ENCODE results near the gene SLC24A4.
A peak's percentile ranks its signal among the peaks of the same experiment; 100 is the strongest.

The SLC24A4 gene

DNA sequence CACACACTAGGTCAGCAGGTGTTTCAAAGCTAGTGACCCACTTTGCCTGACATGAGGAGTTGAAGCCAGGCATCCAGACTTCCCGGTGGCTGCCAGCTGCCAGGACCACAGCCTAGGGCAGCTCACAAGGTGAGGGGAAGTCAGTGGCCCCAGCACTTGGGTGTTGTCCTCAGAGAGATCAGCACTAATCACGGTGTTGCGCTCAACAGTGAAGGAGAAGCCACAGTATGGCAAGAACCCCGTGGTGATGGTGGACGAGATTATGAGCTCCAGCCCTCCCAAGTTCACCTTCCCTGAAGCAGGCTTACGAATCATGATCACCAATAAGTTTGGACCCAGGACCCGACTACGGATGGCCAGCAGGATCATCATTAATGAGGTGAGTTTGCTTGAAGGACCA is 130.7 kb downstream of the SLC24A4 start:
- no peak for DNase-seq

DNA sequence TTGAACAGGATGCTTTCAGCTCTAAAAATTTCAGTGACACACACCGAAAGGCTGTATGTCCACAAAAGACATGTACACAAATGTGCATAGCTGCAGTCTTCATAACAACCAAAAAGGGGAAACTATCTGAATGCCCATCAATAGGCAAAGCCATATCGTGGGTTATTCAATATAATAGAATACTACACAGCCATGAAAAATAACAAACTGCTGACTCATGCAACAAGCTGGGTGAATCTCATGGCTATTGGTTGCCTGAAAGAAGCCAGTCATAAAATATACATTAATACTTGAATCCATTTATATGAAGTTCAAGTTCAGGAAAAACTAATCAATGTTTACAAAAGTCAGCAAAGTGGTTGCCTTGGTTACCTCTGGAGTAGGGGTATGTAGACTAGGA is 132.3 kb downstream of the SLC24A4 start:
- DNase-seq, result no peak

DNA sequence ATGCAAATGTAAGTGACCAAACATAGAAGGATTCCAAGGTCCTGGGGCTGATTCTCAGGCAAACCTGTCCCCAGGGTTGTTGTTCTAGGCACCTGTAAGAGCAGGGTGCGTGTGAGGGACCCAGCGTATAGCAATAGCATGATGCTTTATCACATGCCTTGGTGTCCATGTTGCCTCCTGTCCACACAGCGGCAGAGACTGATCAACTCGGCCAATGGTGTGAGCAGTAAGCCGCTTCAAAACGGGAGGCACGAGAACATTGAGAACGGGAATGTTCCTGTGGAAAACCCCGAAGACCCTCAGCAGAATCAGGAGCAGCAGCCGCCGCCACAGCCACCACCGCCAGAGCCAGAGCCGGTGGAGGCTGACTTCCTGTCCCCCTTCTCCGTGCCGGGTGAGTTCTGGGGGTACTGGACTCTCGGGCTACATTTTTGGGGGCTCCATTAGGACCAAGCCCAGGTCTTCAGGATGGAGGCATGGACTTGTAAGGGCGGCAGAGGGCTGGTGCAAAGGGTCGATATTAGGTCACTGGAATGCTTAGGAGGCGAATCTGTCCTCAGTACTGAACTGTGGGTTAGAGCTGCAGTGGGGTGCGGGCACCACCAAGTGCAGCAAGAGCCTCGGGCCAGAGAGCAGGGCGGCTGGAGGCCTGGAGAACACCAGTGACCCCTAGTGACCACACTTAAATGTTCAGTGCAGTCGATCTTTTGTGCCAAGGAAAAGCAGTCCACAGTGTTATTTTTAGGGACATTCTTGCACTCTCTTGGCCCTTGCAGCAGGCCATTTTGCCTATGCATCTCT is 133.4 kb downstream of the SLC24A4 start:
- DNase-seq, result peak in 10 of 56 donors; percentile 11 to 39 (median 24)

DNA sequence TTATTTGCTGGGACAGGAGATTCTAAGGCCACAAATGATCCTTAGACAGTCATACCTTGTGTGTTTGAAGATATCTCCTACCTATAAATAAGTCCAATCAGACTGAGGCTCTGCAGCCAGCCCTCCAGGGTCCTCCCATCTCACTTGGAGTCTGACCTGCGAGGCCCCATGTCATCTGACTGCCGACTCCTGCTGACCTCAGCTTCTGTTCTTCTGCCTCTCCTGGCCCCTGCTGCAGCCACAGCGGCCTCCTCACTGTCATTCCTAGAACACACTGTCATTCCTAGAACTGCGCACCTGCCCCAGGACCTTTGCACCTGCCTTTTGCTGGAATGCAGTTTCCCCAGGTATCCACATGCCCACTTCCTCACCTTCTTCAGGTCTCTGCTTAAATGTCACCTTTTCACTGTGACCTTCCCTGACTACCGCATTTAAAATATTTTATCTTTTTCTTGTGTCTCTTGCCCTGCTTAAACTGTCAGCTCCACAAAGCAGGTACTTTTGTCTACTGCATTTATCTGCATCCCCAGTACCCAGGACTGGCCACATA is 134.1 kb downstream of the SLC24A4 start:
- DNase-seq, result no peak

DNA sequence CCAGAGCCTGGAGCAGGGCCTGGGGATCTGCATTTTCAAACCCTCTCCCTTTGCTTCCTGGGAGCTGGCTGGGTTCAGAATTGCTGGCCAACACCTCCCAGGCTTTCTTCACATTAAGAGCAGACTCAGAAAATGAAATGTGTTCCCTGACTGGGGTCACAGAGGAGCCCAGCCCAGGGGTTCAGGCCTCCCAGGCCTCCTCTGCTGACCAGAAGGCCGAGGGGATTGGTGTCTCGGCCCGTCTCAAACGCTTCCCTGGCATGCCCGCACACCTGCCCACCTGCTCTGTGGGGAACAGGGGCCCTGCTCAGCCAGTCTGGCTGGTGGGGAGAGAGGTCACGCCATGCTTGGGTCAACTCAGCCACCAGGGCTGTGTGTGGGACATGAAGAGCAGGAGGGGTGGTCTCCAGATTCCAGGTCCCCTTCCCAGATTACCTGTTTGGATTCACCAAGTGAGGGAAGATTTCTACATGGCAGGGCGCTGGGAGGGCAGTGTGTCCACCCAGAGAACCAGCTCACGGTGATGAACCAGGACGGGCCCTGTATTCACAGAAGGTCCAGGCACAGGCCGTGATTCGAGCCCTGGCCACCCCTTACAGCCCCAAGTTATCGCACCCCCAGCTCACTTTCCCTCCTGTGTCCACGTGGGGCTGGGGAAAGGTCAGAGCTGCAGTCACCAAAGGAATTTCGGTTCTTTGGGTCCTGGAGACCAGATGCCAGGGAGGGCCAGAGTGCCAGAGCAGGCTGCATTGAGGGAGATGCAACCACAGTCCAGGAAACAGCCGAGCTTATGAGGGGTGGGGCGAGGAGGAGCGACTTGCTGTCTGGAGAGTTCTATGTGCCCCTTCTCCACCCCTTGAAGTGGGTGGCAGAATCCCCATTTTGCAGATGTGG is 135.4 kb downstream of the SLC24A4 start:
- no peak for DNase-seq

DNA sequence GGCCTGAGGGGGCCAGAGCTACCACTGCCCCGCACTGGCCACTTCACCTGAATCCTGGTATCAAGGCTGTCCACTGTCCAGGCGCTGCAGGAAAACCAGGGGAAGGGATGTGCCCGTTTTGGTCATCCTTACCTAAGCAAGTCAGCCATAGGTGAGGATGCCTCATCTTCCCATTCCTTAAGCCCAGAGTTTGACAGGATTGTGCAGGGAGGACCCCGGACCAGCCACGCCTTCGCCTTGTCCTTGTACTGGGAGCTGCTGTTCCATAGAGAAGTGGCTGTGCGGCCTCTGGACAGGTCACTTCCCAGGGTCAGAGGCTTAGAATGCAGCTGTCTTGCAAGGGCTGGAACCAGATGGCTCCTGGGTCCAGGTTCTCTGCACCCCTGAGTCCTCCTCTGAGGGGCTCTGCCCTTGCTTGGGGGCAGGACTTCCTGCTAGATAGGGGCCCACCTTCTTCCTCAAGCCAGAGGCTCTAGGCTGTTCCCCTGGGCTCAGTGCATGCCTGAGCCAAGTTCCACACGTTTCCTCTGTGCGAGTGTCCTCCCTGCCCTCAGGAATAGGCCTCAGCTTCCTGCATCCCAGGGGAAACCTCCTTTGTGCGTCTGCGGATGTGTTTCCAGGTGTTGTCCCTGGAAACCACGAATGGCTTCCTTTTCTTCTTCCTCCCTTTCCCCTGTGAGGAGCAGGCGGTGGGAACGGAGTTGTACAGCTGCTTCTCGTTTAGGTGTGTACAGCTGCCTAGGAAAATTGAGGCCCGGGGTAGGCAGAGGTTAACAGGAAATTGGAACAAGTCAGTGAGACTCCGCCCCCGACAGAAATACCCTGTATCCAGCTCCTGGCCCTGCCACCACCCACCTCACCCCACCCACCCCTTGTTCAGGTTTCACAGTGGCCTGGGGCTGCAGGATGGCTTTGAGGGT is 136.3 kb downstream of the SLC24A4 start:
- no peak for DNase-seq

DNA sequence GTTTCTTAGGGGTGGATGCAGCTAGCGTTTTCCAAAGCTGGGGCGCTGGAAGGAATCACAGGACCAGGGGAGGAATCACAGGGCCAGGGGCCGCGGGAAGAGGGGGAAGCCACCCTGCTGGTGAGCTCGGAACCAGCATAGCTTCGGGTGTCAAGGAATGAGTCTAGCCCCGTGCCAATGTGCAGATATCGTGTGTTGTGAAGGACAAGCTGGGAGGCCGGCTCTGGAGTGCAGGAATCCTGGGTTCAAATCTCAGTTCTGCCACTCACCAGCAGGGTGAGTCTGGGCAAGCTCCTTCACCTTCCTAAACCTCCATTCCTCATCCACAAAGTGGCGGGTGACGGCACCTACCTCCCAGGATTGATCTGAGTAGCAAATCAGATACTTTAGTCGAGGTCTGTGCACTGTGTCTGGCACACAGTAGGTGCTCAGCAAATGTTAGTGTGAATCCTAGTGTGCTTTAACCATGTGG is 137.0 kb downstream of the SLC24A4 start:
- no peak for DNase-seq

DNA sequence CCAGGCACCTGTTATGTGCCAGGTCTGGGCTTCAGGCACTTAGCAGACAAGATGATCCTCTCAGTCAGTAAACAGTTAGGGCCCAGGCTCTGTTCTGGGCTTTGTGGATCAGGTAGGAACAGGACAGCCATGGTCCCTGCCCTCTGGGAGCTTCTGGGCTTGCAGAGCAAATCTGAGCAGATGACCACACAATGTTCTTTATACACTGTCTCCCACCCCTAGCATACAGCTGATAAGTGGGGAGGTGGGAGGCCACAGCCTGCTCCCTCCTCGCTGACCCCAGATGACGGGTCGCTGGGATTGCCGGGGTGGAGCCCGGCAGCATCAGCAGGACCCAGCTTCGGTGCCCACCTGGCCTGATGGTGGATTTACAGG is 137.6 kb downstream of the SLC24A4 start:
- DNase-seq, result no peak

DNA sequence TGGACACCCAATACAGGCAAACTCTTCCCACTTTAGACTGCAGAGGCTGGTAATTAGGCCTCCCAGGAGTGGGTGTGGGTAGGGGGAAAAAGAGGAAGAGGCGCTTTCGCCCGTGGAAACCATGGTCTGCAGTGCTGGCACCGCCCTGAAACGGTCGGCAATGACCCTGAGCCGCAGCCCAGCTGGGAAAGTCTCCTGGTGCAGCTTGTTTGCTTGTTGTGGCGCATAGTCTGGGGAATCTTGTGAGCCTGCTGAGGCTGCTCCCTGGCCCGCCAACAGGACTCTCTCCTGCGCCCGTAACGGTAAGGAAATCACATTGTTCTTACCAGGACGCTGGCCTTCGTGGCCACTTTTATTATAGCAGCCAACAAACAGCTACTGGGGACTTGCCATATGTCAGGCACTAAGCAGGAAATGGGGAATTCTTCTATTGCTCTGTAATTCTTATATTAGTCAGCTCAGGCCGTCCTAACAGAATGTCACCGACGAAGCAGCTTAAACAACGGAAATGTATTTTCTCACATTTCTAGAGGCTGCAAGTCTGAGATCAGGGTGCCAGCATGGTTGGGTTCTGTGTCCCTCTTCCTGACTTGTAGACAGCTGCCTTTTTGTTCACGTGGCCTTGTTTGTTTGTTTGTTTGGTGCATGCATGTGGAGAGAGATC is 138.1 kb downstream of the SLC24A4 start:
- DNase-seq, result no peak

DNA sequence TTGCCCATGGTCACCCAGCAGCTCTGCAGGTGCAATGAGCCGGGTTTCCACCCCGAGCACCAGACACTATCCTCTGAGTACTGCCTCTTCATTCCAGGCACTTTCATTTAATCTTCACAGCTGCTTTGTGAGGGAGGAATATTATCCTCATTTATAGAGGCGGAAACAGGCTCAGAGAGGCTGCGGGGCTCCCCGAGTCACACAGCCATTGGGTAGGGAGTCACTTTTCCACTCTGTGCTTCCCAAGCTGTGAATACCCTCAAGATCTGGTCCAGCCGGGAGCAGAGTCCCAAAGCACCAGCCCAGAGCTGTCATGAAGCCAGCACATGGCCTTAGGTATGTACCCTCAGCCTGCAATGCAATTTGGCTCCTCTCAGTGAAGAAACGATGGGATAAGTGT is 138.9 kb downstream of the SLC24A4 start:
- no peak for DNase-seq

DNA sequence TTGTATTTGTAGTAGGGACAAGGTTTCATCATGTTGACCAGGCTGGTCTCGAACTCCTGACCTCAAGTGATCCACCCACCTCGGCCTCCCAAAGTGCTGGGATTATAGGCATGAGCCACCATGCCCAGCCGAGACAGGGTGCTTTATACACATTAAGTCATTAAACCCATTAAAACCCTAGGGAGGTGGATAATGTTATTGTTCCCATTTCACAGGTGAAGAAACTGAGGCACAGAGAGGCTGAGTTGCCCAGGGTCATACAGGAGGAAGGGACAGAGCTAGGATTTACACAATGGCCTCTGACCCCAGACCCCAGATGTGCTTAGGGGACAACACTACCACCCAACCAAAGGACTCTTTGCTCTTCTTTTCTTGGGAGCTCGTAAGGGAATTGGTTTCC is 139.6 kb downstream of the SLC24A4 start:
- no peak for DNase-seq

DNA sequence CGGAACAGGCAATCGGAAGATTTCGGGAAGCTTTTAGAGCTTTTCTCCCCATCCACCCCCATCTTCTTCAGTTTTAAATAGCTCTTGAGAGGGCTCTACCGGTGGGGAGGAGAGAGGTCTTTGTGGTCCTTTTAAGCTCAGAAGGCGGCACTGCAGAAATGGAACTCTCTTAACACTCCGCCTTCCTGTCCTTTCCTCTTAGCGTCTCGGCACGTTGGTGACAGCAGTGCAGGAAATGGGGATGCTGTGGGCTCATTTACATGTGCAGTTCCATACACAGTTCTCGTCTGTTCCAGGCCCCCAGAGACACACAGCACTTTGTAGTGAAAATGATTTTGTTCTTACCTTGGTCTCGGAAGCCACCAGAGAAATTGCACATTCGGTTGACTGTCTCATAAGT is 140.2 kb downstream of the SLC24A4 start:
- no peak for DNase-seq

DNA sequence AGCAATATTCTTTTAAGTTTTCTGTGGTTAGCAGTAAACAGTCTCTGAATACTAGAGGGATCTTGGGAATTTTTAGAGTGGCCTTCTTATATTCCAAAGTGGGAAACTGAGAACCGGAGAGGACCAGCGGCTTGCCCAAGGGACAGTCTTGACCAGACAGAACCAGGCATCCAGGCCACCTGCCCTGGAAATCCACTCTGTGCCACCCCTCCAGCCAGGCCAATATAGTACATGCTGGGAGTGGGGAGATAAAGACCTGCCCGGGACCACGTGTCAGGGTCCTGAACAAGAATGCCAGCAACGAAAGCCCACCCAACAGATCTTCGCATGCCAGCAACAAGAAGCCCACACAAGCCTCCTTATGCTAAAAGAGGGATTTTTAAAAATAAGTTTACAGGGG is 141.2 kb downstream of the SLC24A4 start:
- DNase-seq, result no peak

DNA sequence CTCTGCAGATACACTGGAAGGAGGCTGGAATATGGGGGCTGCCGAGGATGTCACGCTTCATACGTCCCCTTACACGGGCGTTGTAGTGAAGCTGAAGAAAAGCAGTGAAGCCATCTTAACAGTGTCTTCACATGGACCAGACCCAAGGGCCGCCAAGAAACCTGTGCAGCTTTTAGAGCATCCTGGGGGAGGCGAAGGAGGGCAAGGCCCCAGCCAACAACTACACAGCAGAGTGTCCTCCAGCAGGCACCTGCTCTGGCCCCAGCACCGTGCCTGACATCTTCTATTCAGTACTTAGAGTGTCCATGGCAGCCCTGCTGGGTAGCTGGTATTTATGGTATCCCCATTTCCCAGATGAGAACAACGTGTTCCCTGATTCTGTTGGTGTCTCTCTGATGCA is 141.8 kb downstream of the SLC24A4 start:
- no peak for DNase-seq

DNA sequence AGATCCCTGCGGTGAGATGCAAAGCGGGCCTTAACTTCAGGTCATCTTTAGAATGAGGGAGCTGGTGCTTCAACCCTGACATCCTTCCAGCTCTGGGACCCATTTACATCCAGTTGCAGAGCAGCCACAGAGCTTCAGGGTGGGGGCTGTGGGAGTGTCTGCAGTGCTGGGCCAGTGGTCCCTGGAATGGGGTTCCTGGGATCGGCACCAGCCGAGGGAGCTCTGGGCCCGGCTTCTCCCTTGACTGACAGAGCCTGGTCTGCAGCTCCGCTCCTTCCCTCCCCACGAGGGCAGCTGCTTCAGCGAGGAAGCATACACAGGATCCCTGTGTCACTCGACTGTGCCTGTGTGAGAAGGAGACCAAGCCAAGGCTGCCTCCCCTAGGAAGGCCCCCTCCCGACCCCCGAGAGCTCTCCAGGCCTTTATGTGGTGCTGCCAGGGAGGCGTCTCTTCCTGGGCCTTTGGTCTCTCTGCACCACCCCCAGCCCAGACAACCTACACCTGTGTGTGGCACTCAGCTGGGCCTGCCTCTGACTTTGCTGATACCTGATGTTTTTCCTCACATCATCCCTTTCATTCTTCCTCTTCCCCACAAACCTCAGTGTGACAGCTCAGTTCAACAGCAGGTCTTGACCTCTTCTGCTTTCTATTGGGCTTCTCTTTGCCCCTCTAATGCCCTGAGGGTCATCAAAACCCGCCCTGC is 142.5 kb downstream of the SLC24A4 start:
- no peak for DNase-seq

DNA sequence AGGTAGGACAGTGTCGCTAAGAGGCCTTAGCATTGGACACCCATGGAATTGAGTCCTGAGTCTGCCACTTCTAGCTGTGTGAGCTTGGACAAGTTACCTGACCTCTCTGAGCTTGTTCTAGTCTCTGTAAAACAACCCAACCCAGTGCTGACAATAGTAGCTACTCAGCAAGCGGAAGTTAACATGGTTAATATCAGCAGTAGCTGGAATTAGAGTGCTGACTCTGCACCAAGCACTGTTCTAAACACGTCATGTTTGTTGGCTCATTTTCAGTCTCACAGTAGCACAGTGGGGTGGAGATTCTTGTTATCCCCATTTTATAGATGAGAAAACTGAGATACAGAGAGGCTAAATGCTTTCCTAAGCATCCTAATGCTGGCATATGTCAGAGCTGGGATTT is 143.1 kb downstream of the SLC24A4 start:
- DNase-seq, result peak in 1 of 56 donors; percentile 19

DNA sequence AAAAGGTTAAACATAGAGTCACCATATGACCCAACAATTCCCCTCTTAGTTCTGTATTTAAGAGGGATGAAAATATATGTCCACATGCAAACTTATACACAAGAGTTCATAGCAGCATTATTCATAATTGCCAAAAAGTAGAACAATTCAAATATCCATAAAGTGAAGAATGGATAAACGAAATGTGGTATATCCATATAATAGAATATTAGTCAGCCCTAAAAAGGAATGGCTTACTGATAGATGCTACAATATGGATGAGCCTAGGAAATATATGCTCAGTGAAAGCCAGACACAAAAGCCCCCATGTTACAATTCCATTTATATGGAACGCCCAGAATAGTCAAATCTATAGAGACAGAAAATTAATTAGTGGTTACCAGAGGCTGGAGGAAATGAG is 146.6 kb downstream of the SLC24A4 start:
- DNase-seq, result no peak

DNA sequence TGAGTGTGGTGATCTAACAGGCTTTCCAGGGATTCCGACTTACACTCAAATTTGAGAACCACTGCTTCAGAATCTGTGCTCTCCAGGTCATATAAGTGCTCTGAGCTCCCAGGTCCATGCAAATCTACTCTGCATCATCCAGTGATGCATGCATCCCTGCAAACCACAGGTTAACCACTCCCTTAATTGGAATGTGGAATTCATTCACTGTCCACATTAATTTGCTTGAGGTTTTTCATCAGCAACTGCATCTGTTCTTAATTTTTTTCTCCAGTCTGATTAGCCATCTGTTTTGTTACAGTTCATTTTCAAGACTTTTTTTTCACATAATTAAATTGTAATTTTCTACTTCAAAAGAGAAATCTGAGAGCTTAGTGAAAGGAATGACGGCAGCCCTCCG is 147.2 kb downstream of the SLC24A4 start:
- DNase-seq, result no peak

DNA sequence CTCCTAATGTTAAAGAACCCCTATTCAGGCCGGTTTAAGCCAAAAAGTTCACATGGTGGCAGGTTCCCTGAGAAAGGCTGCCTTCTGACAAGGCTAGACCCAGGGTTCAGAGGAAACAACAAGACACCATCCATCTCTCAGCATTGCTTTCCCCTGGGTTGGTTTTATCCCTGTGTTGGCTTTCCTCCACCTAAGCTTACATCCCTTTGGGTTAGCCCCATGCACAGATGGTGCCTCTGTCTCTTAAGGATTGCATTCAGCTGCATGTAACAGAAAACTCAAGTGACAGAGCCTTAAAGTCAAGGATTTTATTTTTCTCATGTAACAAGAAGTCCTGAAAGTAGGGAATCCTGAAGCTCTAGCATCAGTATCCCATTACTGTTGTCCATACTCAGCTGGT is 147.8 kb downstream of the SLC24A4 start:
- DNase-seq, result no peak

DNA sequence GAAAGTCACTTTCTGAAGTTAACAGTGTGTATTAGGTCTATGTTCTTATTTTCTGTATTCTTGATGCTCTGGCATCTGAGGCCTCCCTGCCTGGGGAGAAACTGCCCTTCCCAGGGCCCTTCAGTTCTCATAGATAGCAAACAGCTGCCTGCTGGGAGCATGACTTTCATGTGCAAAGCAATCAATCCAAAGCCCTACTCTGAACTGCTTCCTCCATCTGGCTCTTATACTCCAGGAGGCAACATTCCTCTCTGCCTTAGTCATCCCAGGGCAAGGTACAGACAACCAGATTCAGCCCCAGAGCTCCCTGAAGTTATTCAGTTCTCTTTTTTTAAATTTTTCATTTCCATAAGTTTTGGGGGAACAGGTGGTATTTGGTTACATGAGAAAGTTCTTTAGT is 149.0 kb downstream of the SLC24A4 start:
- no peak for DNase-seq
